HepG2 (cell line): ENCODE measurements around the gene ALOX5AP. TPM values are rescaled to one million over a fixed set of nuclear protein-coding genes. Genes with fewer than 3 reads are reported as not detected.

Experiments used
- ATAC-seq: fragments of 200-7000 bp; cut with Tn5 transposase; 3 replicates; pipeline ENCODE4 v1.9.1; 2020; ENCODE audit warnings: mild to moderate bottlenecking, moderate library complexity
- BruUV-seq: library from RNA; stranded (reverse); fragments of 400-500 nt; replicated peaks from 2 replicates; lab custom pipeline; 2021; lab: Mats Ljungman, UMichigan
- CTCF ChIA-PET: fragments of 300-600 bp; formaldehyde crosslinking; extraction: SDS; loops from one replicate; lab custom pipeline; 2021; ENCODE audit warnings: low total read pairs, inconsistent platforms, low intra/inter-chr PET ratio; lab: Yijun Ruan, JAX
- POLR2A ChIA-PET: fragments of 350-600 bp; sonication (Branson Sonifier 250); formaldehyde crosslinking; loops from one replicate; lab custom pipeline; 2020; ENCODE audit warnings: antibody characterized with exemption, inconsistent platforms; lab: Yijun Ruan, JAX
- DNase-seq: peaks from one replicate; pipeline ENCODE4 v3.0.0-alpha.2; 2015; ENCODE audit warnings: low spot score
- FAIRE-seq: peaks from 3 replicates; lab custom pipeline; 2011; peaks lifted over from hg19 to GRCh38; lab: Jason Lieb, UNC
- H2AFZ ChIP-seq: one replicate; pipeline ENCODE4 v1.6.1; 2011; ENCODE audit warnings: low read length, inconsistent platforms
- H3K27ac ChIP-seq: fragments of 300-600 bp; 3 replicates; pipeline ENCODE4 v1.8.0; 2011; ENCODE audit warnings: mixed run types, mild to moderate bottlenecking, mixed read lengths, low read length, inconsistent platforms; ENCODE audit not compliant: insufficient read depth; ENCODE audit errors: extremely low read length
- H3K27me3 ChIP-seq, 2 experiments: fragments of 200-600 bp in 1 of 2; 2 replicates in 1 of 2; 3 replicates in 1 of 2; pipeline versions ENCODE4 v1.6.0 to v1.8.0; 2011; ENCODE audit warnings: low read length in 2 of 2, mild to moderate bottlenecking in 2 of 2, moderate library complexity in 2 of 2, inconsistent platforms in 1 of 2; ENCODE audit not compliant: insufficient read depth in 2 of 2, control insufficient read depth in 1 of 2
- H3K36me3 ChIP-seq, 2 experiments: fragments of 200-600 bp in 1 of 2; replicated peaks in 1 of 2; 2 replicates in 1 of 2; 3 replicates in 1 of 2; pipeline versions ENCODE4 v1.5.1 to v1.8.0; 2011; ENCODE audit warnings: low read length in 2 of 2, inconsistent platforms in 1 of 2; ENCODE audit not compliant: insufficient read depth in 2 of 2, control insufficient read depth in 1 of 2
- H3K4me1 ChIP-seq: 2 replicates; pipeline ENCODE4 v1.5.1; 2012; ENCODE audit warnings: low read length, inconsistent platforms; ENCODE audit not compliant: insufficient read depth
- H3K4me2 ChIP-seq: 2 replicates; pipeline ENCODE4 v1.6.0; 2011; ENCODE audit warnings: low read depth, low read length, inconsistent platforms
- H3K4me3 ChIP-seq, 3 experiments: fragments of 200-600 bp in 1 of 3; sonication (generic), shearing (Covaris generic) in 1 of 3; replicated peaks in 1 of 3; 2 replicates each; pipeline ENCODE4 v1.5.1; 2011 to 2016; ENCODE audit warnings: low read length in 3 of 3, inconsistent platforms in 2 of 3, low read depth in 2 of 3, mild to moderate bottlenecking in 2 of 3, control low read depth in 1 of 3, mixed read lengths in 1 of 3; ENCODE audit not compliant: insufficient read depth in 1 of 3
- H3K79me2 ChIP-seq: one replicate; pipeline ENCODE4 v1.6.1; 2011; ENCODE audit warnings: low read length, inconsistent platforms; ENCODE audit not compliant: insufficient read depth
- H3K9ac ChIP-seq: 2 replicates; pipeline ENCODE4 v1.6.0; 2011; ENCODE audit warnings: mild to moderate bottlenecking, low read depth, low read length, inconsistent platforms; ENCODE audit not compliant: insufficient read depth
- H3K9me3 ChIP-seq: 2 replicates; pipeline ENCODE4 v1.5.1; 2012; ENCODE audit warnings: mild to moderate bottlenecking, low read length
- H4K20me1 ChIP-seq: 2 replicates; pipeline ENCODE4 v1.6.0; 2011; ENCODE audit warnings: inconsistent platforms, mild to moderate bottlenecking, low read length, moderate library complexity; ENCODE audit not compliant: insufficient read depth
- FIP1L1 ChIP-seq: fragments of 200-400 bp; formaldehyde crosslinking; IDR thresholded peaks from 2 replicates; pipeline ENCODE4 v1.6.1; 2018; ENCODE audit warnings: low read depth, mild to moderate bottlenecking, low read length, moderate library complexity, borderline replicate concordance; ENCODE audit not compliant: insufficient read depth
- FOXK2 ChIP-seq: fragments of 450-650 bp; IDR thresholded peaks from 2 replicates; pipeline ENCODE4 v1.6.1; 2016
- KAT7 ChIP-seq: IDR thresholded peaks from 2 replicates; pipeline ENCODE4 v1.6.1; 2018; ENCODE audit warnings: borderline replicate concordance, missing compliant biosample characterization
- KDM2A ChIP-seq: sonication (generic); formaldehyde crosslinking; IDR thresholded peaks from 2 replicates; pipeline ENCODE4 v1.4.0; 2020; ENCODE audit warnings: low read depth, missing genetic modification reagents, borderline replicate concordance
- MXD3 ChIP-seq: IDR thresholded peaks from 2 replicates; pipeline ENCODE4 v1.6.1; 2016; ENCODE audit warnings: mild to moderate bottlenecking, missing biosample characterization, missing genetic modification reagents
- PAF1 ChIP-seq: IDR thresholded peaks from 2 replicates; pipeline ENCODE4 v1.6.1; 2016; ENCODE audit warnings: missing genetic modification reagents, missing compliant biosample characterization
- PHB2 ChIP-seq: fragments of 450-650 bp; IDR thresholded peaks from 2 replicates; pipeline ENCODE4 v1.6.1; 2018; ENCODE audit not compliant: partially characterized antibody
- REPIN1 ChIP-seq: sonication (generic); formaldehyde crosslinking; IDR thresholded peaks from 2 replicates; pipeline ENCODE4 v1.8.0; 2022; ENCODE audit warnings: missing genetic modification reagents, low read depth, mild to moderate bottlenecking, borderline replicate concordance
- RNF2 ChIP-seq: fragments of 450-650 bp; conservative IDR thresholded peaks from 2 replicates; pipeline ENCODE4 v1.6.1; 2016; ENCODE audit warnings: low read depth
- SATB2 ChIP-seq: sonication (generic); formaldehyde crosslinking; IDR thresholded peaks from 2 replicates; pipeline ENCODE4 v1.5.0; 2020; ENCODE audit warnings: missing genetic modification reagents
- SRSF1 ChIP-seq: fragments of 200-400 bp; formaldehyde crosslinking; optimal IDR thresholded peaks from 2 replicates; pipeline ENCODE3; 2017; ENCODE audit warnings: mild to moderate bottlenecking, low read depth, low read length, moderate library complexity
- TCF7L2 ChIP-seq: IDR thresholded peaks from 2 replicates; pipeline ENCODE4 v1.6.1; 2011; ENCODE audit warnings: mild to moderate bottlenecking, low read depth, low read length, moderate library complexity
- ZKSCAN8 ChIP-seq: IDR thresholded peaks from 2 replicates; pipeline ENCODE4 v1.6.1; 2016; ENCODE audit warnings: borderline replicate concordance, missing genetic modification reagents, missing compliant biosample characterization
- ZNF225 ChIP-seq: sonication (generic); formaldehyde crosslinking; IDR thresholded peaks from 2 replicates; pipeline ENCODE4 v1.4.0; 2020; ENCODE audit warnings: mild to moderate bottlenecking, missing genetic modification reagents
- ZNF296 ChIP-seq: sonication (generic); formaldehyde crosslinking; conservative IDR thresholded peaks from 2 replicates; pipeline ENCODE4 v1.5.0; 2020; ENCODE audit warnings: mild to moderate bottlenecking, missing genetic modification reagents
- ZNF335 ChIP-seq: sonication (generic); formaldehyde crosslinking; IDR thresholded peaks from 2 replicates; pipeline ENCODE4 v1.4.0; 2020; ENCODE audit warnings: missing genetic modification reagents
- ZNF501 ChIP-seq: sonication (generic); formaldehyde crosslinking; IDR thresholded peaks from 2 replicates; pipeline ENCODE4 v1.5.1; 2020; ENCODE audit warnings: mild to moderate bottlenecking, moderate library complexity, missing genetic modification reagents
- ZNF678 ChIP-seq: sonication (generic); formaldehyde crosslinking; IDR thresholded peaks from 2 replicates; pipeline ENCODE4 v1.4.0; 2020; ENCODE audit warnings: mild to moderate bottlenecking, missing genetic modification reagents
- ZNF879 ChIP-seq: sonication (generic); formaldehyde crosslinking; IDR thresholded peaks from 2 replicates; pipeline ENCODE4 v1.8.1; 2023; ENCODE audit warnings: missing genetic modification reagents
- ZSCAN25 ChIP-seq: sonication (generic); formaldehyde crosslinking; IDR thresholded peaks from 2 replicates; pipeline ENCODE4 v1.8.0; 2022; ENCODE audit warnings: mild to moderate bottlenecking, missing genetic modification reagents
- WGBS: methylation state at CpG from one replicate; pipeline ENCODE4 v1.1.6; 2017; ENCODE audit warnings: low lambda C conversion rate; 5-methylcytosine and 5-hydroxymethylcytosine counted together
- in situ Hi-C: cut with HindIII; loops from 2 replicates; pipeline ENCODE4 v1.10.0; 2017; ENCODE audit warnings: low pct_unique_long_range_greater_than_20kb; ENCODE audit not compliant: extremely low pct_ligation_motif_present
- intact Hi-C: fragments of 100-400 bp; cut with micrococcal nuclease; formaldehyde crosslinking; loops from one replicate; pipeline ENCODE4 v1.10.0; 2022; ENCODE audit not compliant: unreplicated experiment
- polyA plus RNA-seq, 8 experiments: library from polyadenylated mRNA; depleted of rRNA in 3 of 8; stranded (reverse) in 7 of 8; unstranded in 1 of 8; fragments of >200 nt; fragmentation: Illumina TruSeq in 4 of 8; extraction: Trizol in 4 of 8; gene quantifications; 2 replicates each; pipeline versions ENCODE4 v1.2.1 to v1.2.3, GENCODE V29; 2011 to 2016; ENCODE audit warnings: low read depth in 4 of 8, missing spikeins in 1 of 8, mixed read lengths in 1 of 8; ENCODE audit not compliant: insufficient read depth in 1 of 8
- total RNA-seq, 5 experiments: library from RNA; depleted of rRNA; stranded (reverse); fragments of >200 nt; fragmentation: Illumina TruSeq; extraction: Trizol; gene quantifications; 2 replicates each; pipeline ENCODE4 v1.2.3, GENCODE V29; 2016; ENCODE audit warnings: low read depth in 1 of 5
- TF ChIP-seq, protein P1 (sequence below): sonication (generic); formaldehyde crosslinking; IDR thresholded peaks from 2 replicates; pipeline ENCODE4 v1.4.0; 2020; ENCODE audit warnings: missing genetic modification reagents
- TF ChIP-seq, protein P2 (sequence below): sonication (generic); formaldehyde crosslinking; IDR thresholded peaks from 2 replicates; pipeline ENCODE4 v1.5.1; 2020; ENCODE audit warnings: mild to moderate bottlenecking, missing genetic modification reagents, borderline replicate concordance

Gene ALOX5AP
- total and polyA plus RNA-seq, 2 of the 13 experiments (the other 11 are each of a cell fraction or from before 2014, with no cell fraction given), result 0.97 to 1.2 TPM

DNA sequence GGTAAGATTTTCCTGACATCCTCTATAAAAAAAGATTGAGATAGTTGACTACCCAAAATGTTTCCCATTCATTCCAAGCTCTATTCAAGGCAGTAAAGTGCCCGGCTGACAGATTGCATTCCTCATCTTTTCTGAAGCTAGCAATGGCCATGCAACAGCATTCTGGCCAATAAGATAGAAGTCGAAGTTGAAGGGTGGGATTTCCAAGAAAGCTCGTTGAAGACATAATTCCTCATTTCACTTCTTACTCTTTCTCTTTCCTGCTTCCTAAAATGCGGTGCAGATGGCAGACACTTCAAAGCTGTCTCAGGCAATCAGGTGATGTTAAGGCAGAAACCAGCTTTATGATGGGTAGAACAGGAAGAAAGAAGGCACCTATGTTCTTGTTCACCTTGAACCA lies 13.4 kb upstream of the ALOX5AP start (continued):
- TF ChIP-seq ZNF335 (CRISPR knock-in tag) (no peak), ZNF678 (CRISPR knock-in tag) (no peak), MXD3 (CRISPR knock-in tag) (no peak)
- TF ChIP-seq, all 625 proteins: peak for 0

GRCh38 chr13:30722361-30722760 lies 13.0 kb upstream of the ALOX5AP start:
- in situ Hi-C loops (no loop called here), intact Hi-C loops (no loop called here)
- Histone ChIP-seq H3K27ac (no peak overlapping the region), H3K4me3 (no peak overlapping the region), H3K79me2 (no peaks in the 10 kb centered on the region), H3K27me3 (no peaks in the 10 kb centered on the region), H4K20me1 (no peaks in the 10 kb centered on the region), H3K4me1 (peaks cover 12% of the 10 kb centered on the region), H3K36me3 (no peaks in the 10 kb centered on the region), H3K4me2 (no peak overlapping the region), H3K9me3 (no peaks in the 10 kb centered on the region), H3K9ac (no peak overlapping the region), H2AFZ (no peak overlapping the region)
- no TSS peak for BruUV-seq
- DNase-seq (no peak), ATAC-seq (no peak), FAIRE-seq (no peak)
- POLR2A ChIA-PET, result no interaction called here
- CTCF ChIA-PET, result no interaction called here
- TF ChIP-seq PHB2 (no peak), RNF2 (no peak), REPIN1 (CRISPR knock-in tag) (no peak), TCF7L2 (no peak), KAT7 (no peak), FIP1L1 (no peak), SATB2 (CRISPR knock-in tag) (no peak), ZKSCAN8 (no peak), ZNF501 (CRISPR knock-in tag) (no peak), KDM2A (no peak), ZNF225 (CRISPR knock-in tag) (no peak), PAF1 (no peak), ZNF296 (no peak), SRSF1 (no peak), FOXK2 (no peak), ZNF879 (CRISPR knock-in tag) (no peak), ZSCAN25 (CRISPR knock-in tag) (no peak)
- TF ChIP-seq, protein P1, sequence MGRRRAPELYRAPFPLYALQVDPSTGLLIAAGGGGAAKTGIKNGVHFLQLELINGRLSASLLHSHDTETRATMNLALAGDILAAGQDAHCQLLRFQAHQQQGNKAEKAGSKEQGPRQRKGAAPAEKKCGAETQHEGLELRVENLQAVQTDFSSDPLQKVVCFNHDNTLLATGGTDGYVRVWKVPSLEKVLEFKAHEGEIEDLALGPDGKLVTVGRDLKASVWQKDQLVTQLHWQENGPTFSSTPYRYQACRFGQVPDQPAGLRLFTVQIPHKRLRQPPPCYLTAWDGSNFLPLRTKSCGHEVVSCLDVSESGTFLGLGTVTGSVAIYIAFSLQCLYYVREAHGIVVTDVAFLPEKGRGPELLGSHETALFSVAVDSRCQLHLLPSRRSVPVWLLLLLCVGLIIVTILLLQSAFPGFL (CRISPR knock-in tag), result no peak
- TF ChIP-seq, protein P2, sequence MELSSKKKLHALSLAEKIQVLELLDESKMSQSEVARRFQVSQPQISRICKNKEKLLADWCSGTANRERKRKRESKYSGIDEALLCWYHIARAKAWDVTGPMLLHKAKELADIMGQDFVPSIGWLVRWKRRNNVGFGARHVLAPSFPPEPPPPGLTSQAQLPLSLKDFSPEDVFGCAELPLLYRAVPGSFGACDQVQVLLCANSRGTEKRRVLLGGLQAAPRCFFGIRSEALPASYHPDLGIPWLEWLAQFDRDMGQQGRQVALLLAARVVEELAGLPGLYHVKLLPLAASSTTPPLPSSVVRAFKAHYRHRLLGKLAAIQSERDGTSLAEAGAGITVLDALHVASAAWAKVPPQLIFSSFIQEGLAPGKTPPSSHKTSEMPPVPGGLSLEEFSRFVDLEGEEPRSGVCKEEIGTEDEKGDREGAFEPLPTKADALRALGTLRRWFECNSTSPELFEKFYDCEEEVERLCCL (CRISPR knock-in tag), result no peak
- WGBS, result 84% methylated on average over 2 of the region's 2 CpGs
